Endometrium (tissue), 2 donors: ENCODE results near the gene TEPSIN.

Experiments used
- FAIRE-seq: peaks from 2 replicates; lab custom pipeline; 2012; peaks lifted over from hg19 to GRCh38; lab: Jason Lieb, UNC
- donor health status: control.
- donor health status: control.

The TEPSIN gene

GRCh38 chr17:81249223-81250040 is 10.6 kb upstream of the TEPSIN start:
- FAIRE-seq, result no peak

GRCh38 chr17:81248649-81249048 is 9.8 kb upstream of the TEPSIN start:
- no peak for FAIRE-seq

GRCh38 chr17:81247339-81247990 is 8.6 kb upstream of the TEPSIN start:
- no peak for FAIRE-seq

GRCh38 chr17:81246679-81247338 is 8.0 kb upstream of the TEPSIN start:
- no peak for FAIRE-seq

- no peak for FAIRE-seq
These were observed 7.5 kb upstream of the TEPSIN start for GRCh38 chr17:81246343-81246670.

- FAIRE-seq, result no peak
These were observed 6.9 kb upstream of the TEPSIN start for GRCh38 chr17:81245665-81246342.

GRCh38 chr17:81245024-81245664 is 6.3 kb upstream of the TEPSIN start:
- no peak for FAIRE-seq

- FAIRE-seq, result no peak
These were observed 5.6 kb upstream of the TEPSIN start for GRCh38 chr17:81244358-81245023.

GRCh38 chr17:81243333-81243664 is 4.4 kb upstream of the TEPSIN start:
- no peak for FAIRE-seq

- FAIRE-seq, result no peak
These were observed 3.8 kb upstream of the TEPSIN start for GRCh38 chr17:81242421-81243332.

- FAIRE-seq, result no peak
These were observed 3.0 kb upstream of the TEPSIN start for GRCh38 chr17:81241648-81242420.

GRCh38 chr17:81241203-81241602 is 2.3 kb upstream of the TEPSIN start:
- FAIRE-seq, result no peak

GRCh38 chr17:81240761-81241160 is 1.9 kb upstream of the TEPSIN start:
- FAIRE-seq, result no peak

GRCh38 chr17:81239714-81240555 is 1.1 kb upstream of the TEPSIN start:
- FAIRE-seq, result no peak

- no peak for FAIRE-seq
These were observed 403 bp downstream of the TEPSIN start for GRCh38 chr17:81238490-81238814.

GRCh38 chr17:81237591-81238489 is 1.0 kb downstream of the TEPSIN start:
- no peak for FAIRE-seq

- no peak for FAIRE-seq
These were observed 2.1 kb downstream of the TEPSIN start for GRCh38 chr17:81236784-81237183.
